K562 (cell line): ENCODE results near the gene NFIC. TPM values are rescaled to one million over a fixed set of nuclear protein-coding genes. Genes with fewer than 3 reads are reported as not detected.

Experiments
- ZNF407 ChIP-seq: fragments of 450-650 bp; IDR thresholded peaks from 2 replicates; pipeline ENCODE4 v1.6.1; 2016; ENCODE audit warnings: low read depth
- polyA plus RNA-seq, 8 experiments: library from polyadenylated mRNA; depleted of rRNA in 4 of 8; stranded (reverse) in 5 of 8; unstranded in 3 of 8; fragments of >200 nt; fragmentation: Nextera tagmentation in 2 of 8; fragmentation: Illumina TruSeq in 1 of 8; extraction: Ambion mirVana in 2 of 8; extraction: Trizol in 1 of 8; gene quantifications; 2 replicates each; pipeline versions ENCODE4 v1.2.1 to v1.2.3, GENCODE V29; 2011 to 2014; ENCODE audit warnings: inconsistent platforms in 1 of 8, missing spikeins in 1 of 8
- total RNA-seq, 7 experiments: library from RNA; depleted of rRNA in 6 of 7; stranded (reverse); fragments of >200 nt in 6 of 7; fragmentation: Illumina TruSeq in 2 of 7; extraction: Trizol in 2 of 7; gene quantifications; 2 replicates each; pipeline versions ENCODE4 v1.2.1 to v1.2.3, GENCODE V29; 2011 to 2021; ENCODE audit warnings: low replicate concordance in 1 of 7

The NFIC gene
- total and polyA plus RNA-seq, 9 of the 15 experiments (the other 6 are each of a cell fraction or from before 2014, with no cell fraction given) = 0.71 to 62.1 (median 6.9) TPM

GRCh38 chr19:3480383-3481091 is 114.2 kb downstream of the NFIC start, which contains the start of gene SMIM24 (continued):
- TF ChIP-seq ZNF407 = no peak
